ENCODE results near the gene KANSL1.

The KANSL1 gene

GRCh38 chr17:46000292-46000691 is 192.9 kb downstream of the KANSL1 start:
- DNase-seq (ENCODE audit: low read depth) = no peak

GRCh38 chr17:45999900-46000290 is 193.3 kb downstream of the KANSL1 start:
- no peak for DNase-seq (ENCODE audit: low read depth)

- no peak for DNase-seq (ENCODE audit: low read depth)
These were observed 194.0 kb downstream of the KANSL1 start, which contains the start of gene STH for GRCh38 chr17:45998987-45999899. TSS of gene STH (plus strand) at chr17:45999250. CDS start at chr17:45999280, 30 bp downstream.

GRCh38 chr17:45997624-45998023 is 195.6 kb downstream of the KANSL1 start:
- no peak for DNase-seq (ENCODE audit: low read depth)

GRCh38 chr17:45997166-45997565 is 196.1 kb downstream of the KANSL1 start:
- DNase-seq (ENCODE audit: low read depth) = no peak

GRCh38 chr17:45996282-45996937 is 196.8 kb downstream of the KANSL1 start:
- DNase-seq (ENCODE audit: low read depth) = no peak

- DNase-seq (ENCODE audit: low read depth) = no peak
These were observed 197.5 kb downstream of the KANSL1 start for GRCh38 chr17:45995627-45996270.

GRCh38 chr17:45994987-45995386 is 198.2 kb downstream of the KANSL1 start:
- DNase-seq (ENCODE audit: low read depth) = no peak

GRCh38 chr17:45993962-45994627 is 199.1 kb downstream of the KANSL1 start:
- no peak for DNase-seq (ENCODE audit: low read depth)

- no peak for DNase-seq (ENCODE audit: low read depth)
These were observed 200.3 kb downstream of the KANSL1 start for GRCh38 chr17:45992904-45993303.

- no peak for DNase-seq (ENCODE audit: low read depth)
These were observed 201.1 kb downstream of the KANSL1 start for GRCh38 chr17:45992175-45992574.

GRCh38 chr17:45991341-45991740 is 201.9 kb downstream of the KANSL1 start:
- DNase-seq (ENCODE audit: low read depth) = no peak

GRCh38 chr17:45990886-45991285 is 202.3 kb downstream of the KANSL1 start:
- no peak for DNase-seq (ENCODE audit: low read depth)

- DNase-seq (ENCODE audit: low read depth) = no peak
These were observed 203.5 kb downstream of the KANSL1 start for GRCh38 chr17:45989759-45990158.

- DNase-seq (ENCODE audit: low read depth) = no peak
These were observed 205.5 kb downstream of the KANSL1 start for GRCh38 chr17:45987706-45988105.

GRCh38 chr17:45986056-45986455 is 207.2 kb downstream of the KANSL1 start:
- no peak for DNase-seq (ENCODE audit: low read depth)

GRCh38 chr17:45985447-45985846 is 207.8 kb downstream of the KANSL1 start:
- no peak for DNase-seq (ENCODE audit: low read depth)

GRCh38 chr17:45984368-45984767 is 208.9 kb downstream of the KANSL1 start:
- DNase-seq (ENCODE audit: low read depth) = no peak

GRCh38 chr17:45983614-45984310 is 209.5 kb downstream of the KANSL1 start:
- DNase-seq (ENCODE audit: low read depth) = no peak

- DNase-seq (ENCODE audit: low read depth) = no peak
These were observed 210.2 kb downstream of the KANSL1 start for GRCh38 chr17:45982791-45983613.

GRCh38 chr17:45981306-45981705 is 211.9 kb downstream of the KANSL1 start:
- DNase-seq (ENCODE audit: low read depth) = no peak
